ENCODE data around the gene CWC27.

CWC27 gene

GRCh38 chr5:64811050-64811640 is 42.4 kb downstream of the CWC27 start:
- peak; percentile 77 for TF ChIP-seq CTCF (IDR thresholded peaks at IDR 0.05)

- TF ChIP-seq CTCF (IDR thresholded peaks at IDR 0.05): no peak
Measured at GRCh38 chr5:64814073-64814472, 45.3 kb downstream of the CWC27 start.

- TF ChIP-seq CTCF (IDR thresholded peaks at IDR 0.05): no peak
Measured at GRCh38 chr5:64818245-64818644, 49.5 kb downstream of the CWC27 start.

- no peak for TF ChIP-seq CTCF (IDR thresholded peaks at IDR 0.05)
Measured at GRCh38 chr5:64822320-64822719, 53.6 kb downstream of the CWC27 start.

- no peak for TF ChIP-seq CTCF (IDR thresholded peaks at IDR 0.05)
Measured at GRCh38 chr5:64826541-64826940, 57.8 kb downstream of the CWC27 start.

GRCh38 chr5:64827703-64828102 is 59.0 kb downstream of the CWC27 start:
- no peak for TF ChIP-seq CTCF (IDR thresholded peaks at IDR 0.05)

GRCh38 chr5:64831996-64832395 is 63.3 kb downstream of the CWC27 start:
- no peak for TF ChIP-seq CTCF (IDR thresholded peaks at IDR 0.05)

GRCh38 chr5:64834037-64834436 is 65.3 kb downstream of the CWC27 start:
- no peak for TF ChIP-seq CTCF (IDR thresholded peaks at IDR 0.05)
